Fibroblast of the conjunctiva (primary cell): ENCODE data around the gene KPNA1.
A peak's percentile ranks its signal among the peaks of the same experiment; 100 is the strongest.

Source experiments
- DNase-seq: peaks from one replicate; pipeline ENCODE4 v3.0.0-alpha.2; 2010; ENCODE audit warnings: low read depth

KPNA1 gene

GRCh38 chr3:122514123-122515019 is at the start of gene KPNA1:
Gene KPNA1 (minus strand): TSS chr3:122514939. CDS start chr3:122496565, 18,374 bp downstream.
- DNase-seq, result peak; percentile 79

- peak; percentile 68 for DNase-seq
Observed at GRCh38 chr3:122564155-122564912, 49.6 kb upstream of the KPNA1 start, which contains the start of the genes DTX3L and PARP9. Gene DTX3L (plus strand): TSS chr3:122564338. CDS start chr3:122564427, 89 bp downstream. Gene PARP9 (minus strand): TSS chr3:122564300. CDS start chr3:122559620, 4,680 bp downstream.

- no peak for DNase-seq
Observed at GRCh38 chr3:122563717-122564025, 48.9 kb upstream of the KPNA1 start.

- no peak for DNase-seq
Observed at GRCh38 chr3:122562923-122563716, 48.4 kb upstream of the KPNA1 start.

- peak; percentile 33 for DNase-seq
Observed at GRCh38 chr3:122560680-122561079, 45.9 kb upstream of the KPNA1 start.

GRCh38 chr3:122559906-122560305 is 45.2 kb upstream of the KPNA1 start:
- DNase-seq, result no peak

GRCh38 chr3:122558605-122559004 is 43.9 kb upstream of the KPNA1 start:
- DNase-seq, result no peak

GRCh38 chr3:122557356-122557755 is 42.6 kb upstream of the KPNA1 start:
- no peak for DNase-seq

- DNase-seq, result no peak
Observed at GRCh38 chr3:122555275-122556071, 40.7 kb upstream of the KPNA1 start.

- DNase-seq, result no peak
Observed at GRCh38 chr3:122553171-122553570, 38.4 kb upstream of the KPNA1 start.

- DNase-seq, result no peak
Observed at GRCh38 chr3:122548619-122549018, 33.9 kb upstream of the KPNA1 start.

GRCh38 chr3:122548076-122548475 is 33.3 kb upstream of the KPNA1 start:
- DNase-seq, result no peak

- no peak for DNase-seq
Observed at GRCh38 chr3:122546151-122546550, 31.4 kb upstream of the KPNA1 start.

- no peak for DNase-seq
Observed at GRCh38 chr3:122538956-122539490, 24.3 kb upstream of the KPNA1 start.

- DNase-seq, result no peak
Observed at GRCh38 chr3:122536632-122537001, 21.9 kb upstream of the KPNA1 start.

- no peak for DNase-seq
Observed at GRCh38 chr3:122535964-122536631, 21.4 kb upstream of the KPNA1 start.

GRCh38 chr3:122533931-122534334 is 19.2 kb upstream of the KPNA1 start:
- peak; percentile 24 for DNase-seq

- no peak for DNase-seq
Observed at GRCh38 chr3:122533480-122533879, 18.7 kb upstream of the KPNA1 start.

GRCh38 chr3:122530164-122530563 is 15.4 kb upstream of the KPNA1 start:
- no peak for DNase-seq

- no peak for DNase-seq
Observed at GRCh38 chr3:122523317-122523716, 8.6 kb upstream of the KPNA1 start.

- no peak for DNase-seq
Observed at GRCh38 chr3:122520861-122521260, 6.1 kb upstream of the KPNA1 start.
